ENCODE measurements around the gene OSBPL5.

DNA sequence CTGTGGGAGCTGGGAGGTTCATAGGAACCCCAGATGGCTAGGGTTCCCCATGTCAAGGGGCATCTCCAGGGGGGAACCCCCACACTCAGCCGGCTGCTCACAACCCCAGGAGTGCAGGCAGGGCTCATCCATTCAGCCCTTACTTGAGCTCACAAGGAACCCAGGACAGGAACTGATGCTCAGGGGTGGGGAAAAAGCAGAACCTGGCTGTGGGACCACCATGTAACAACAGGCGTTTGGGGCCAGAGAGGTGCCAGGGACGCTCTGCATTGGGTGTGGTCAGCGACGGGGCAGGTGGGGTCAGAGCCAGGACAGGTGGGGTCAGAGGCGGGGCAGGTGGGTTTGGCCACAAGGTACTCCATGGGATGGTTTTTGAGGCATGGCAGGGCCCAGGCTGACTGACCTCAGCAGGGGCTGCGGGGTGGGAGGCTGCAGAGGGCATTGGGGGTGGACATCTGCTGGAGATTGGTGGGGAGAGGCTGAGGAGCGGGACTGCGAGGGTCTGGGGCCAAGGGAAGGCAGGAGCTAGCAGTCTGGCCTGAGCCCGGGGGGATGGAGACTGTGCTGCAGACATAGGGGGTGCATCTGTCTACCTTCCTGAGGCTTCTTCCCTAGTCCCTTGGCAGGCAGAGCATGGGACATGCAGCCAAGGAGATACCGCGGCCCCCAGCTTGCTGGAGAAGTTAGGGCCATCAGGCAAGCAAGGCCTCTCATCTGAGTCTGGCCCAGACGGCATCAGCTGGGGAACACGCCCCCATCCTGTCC, 73.8 kb downstream of the OSBPL5 start:
- no peak for TF ChIP-seq REST (IDR thresholded peaks at IDR 0.05; ENCODE audit: insufficient read depth in 1 of 2, low read depth in 2 of 2, low read length in 2 of 2)
- TF ChIP-seq TAF1 (IDR thresholded peaks at IDR 0.05; ENCODE audit: borderline replicate concordance, insufficient read depth, low read length), result no peak
- no peak for TF ChIP-seq POLR2AphosphoS5 (IDR thresholded peaks at IDR 0.05; ENCODE audit: low read depth, low read length)
- no peak for TF ChIP-seq SIN3A (IDR thresholded peaks at IDR 0.05; ENCODE audit: borderline replicate concordance, insufficient read depth, low read length)
- TF ChIP-seq FOXP2 (optimal IDR thresholded peaks at IDR 0.05; ENCODE audit: borderline replicate concordance, extremely low read depth, extremely low read length, insufficient read depth), result no peak

Measured in PFSK-1 (cell line).